OCI-LY3 (cell line): ENCODE data around the gene FGF22.

ENCODE experiments used
- H2AFZ ChIP-seq: fragments of 200-600, 300-600 bp; shearing (Covaris generic); 2 replicates; pipeline ENCODE4 v1.6.0; 2014; ENCODE audit warnings: antibody characterized with exemption, low read depth, low read length
- H3K27ac ChIP-seq: fragments of 200-600, 300-600 bp; sonication (generic); 2 replicates; pipeline ENCODE4 v1.5.1; 2014; ENCODE audit warnings: mild to moderate bottlenecking, low read length, moderate library complexity, mixed read lengths
- H3K27me3 ChIP-seq: fragments of 200-600, 300-600 bp; sonication (generic); 2 replicates; pipeline ENCODE4 v1.6.1; 2014; ENCODE audit warnings: low read depth, low read length, mixed read lengths
- H3K36me3 ChIP-seq: fragments of 200-600, 300-600 bp; sonication (generic); replicated peaks from 2 replicates; pipeline ENCODE3; 2014; ENCODE audit warnings: low read depth, low read length, mixed read lengths
- H3K4me1 ChIP-seq: fragments of 300-600, 200-600 bp; sonication (generic); 2 replicates; pipeline ENCODE4 v1.6.1; 2014; ENCODE audit warnings: low read length, mixed read lengths
- H3K4me2 ChIP-seq: fragments of 200-600, 300-600 bp; sonication (generic); 2 replicates; pipeline ENCODE4 v1.6.1; 2014; ENCODE audit warnings: low read length, mixed read lengths
- H3K4me3 ChIP-seq: fragments of 300-600, 200-600 bp; sonication (generic); 2 replicates; pipeline ENCODE4 v1.5.1; 2014; ENCODE audit warnings: antibody characterized with exemption, mild to moderate bottlenecking, low read length, moderate library complexity
- H3K79me2 ChIP-seq: fragments of 300-600, 200-600 bp; shearing (Covaris generic); 2 replicates; pipeline ENCODE4 v1.6.1; 2014; ENCODE audit warnings: mild to moderate bottlenecking, low read length, mixed read lengths
- H3K9ac ChIP-seq: fragments of 300-600, 200-600 bp; shearing (Covaris generic); 2 replicates; pipeline ENCODE4 v1.6.0; 2014; ENCODE audit warnings: mild to moderate bottlenecking, low read length, moderate library complexity
- H3K9me3 ChIP-seq: fragments of 200-600, 300-600 bp; shearing (Covaris generic); 2 replicates; pipeline ENCODE4 v1.6.1; 2014; ENCODE audit warnings: low read length, mixed read lengths; ENCODE audit not compliant: insufficient read depth
- H4K20me1 ChIP-seq: fragments of 200-600, 300-600 bp; sonication (generic); 2 replicates; pipeline ENCODE4 v1.6.1; 2016; ENCODE audit warnings: low read length, mixed read lengths; ENCODE audit not compliant: insufficient read depth
- CTCF ChIP-seq: fragments of 200-600, 300-600 bp; sonication (generic); IDR thresholded peaks from 2 replicates; pipeline ENCODE4 v1.5.1; 2014; ENCODE audit warnings: antibody characterized with exemption, low read length, low read depth
- EZH2phosphoT487 ChIP-seq: fragments of 200-600 bp; shearing (Covaris generic); IDR thresholded peaks from 2 replicates; pipeline ENCODE4 v1.6.1; 2018; ENCODE audit warnings: antibody characterized with exemption, mixed run types, low read depth

FGF22 gene

GRCh38 chr19:647566-648284 is 8.0 kb downstream of the FGF22 start:
- H3K27ac ChIP-seq: no peak overlapping the region
- H3K9ac ChIP-seq: no peak overlapping the region
- no peak overlapping the region for H3K4me2 ChIP-seq
- no peak overlapping the region for H3K4me3 ChIP-seq
- peaks cover 53% of the 10 kb centered on the region for H3K36me3 ChIP-seq
- H3K9me3 ChIP-seq: no peaks in the 10 kb centered on the region
- H4K20me1 ChIP-seq: peaks cover 21% of the 10 kb centered on the region
- H2AFZ ChIP-seq: no peak overlapping the region
- no peaks in the 10 kb centered on the region for H3K27me3 ChIP-seq
- H3K4me1 ChIP-seq: no peaks in the 10 kb centered on the region
- no peak for TF ChIP-seq EZH2phosphoT487
- TF ChIP-seq CTCF: no peak
- peaks cover 20% of the 10 kb centered on the region for H3K79me2 ChIP-seq

GRCh38 chr19:648305-648704 is 8.6 kb downstream of the FGF22 start:
- Histone ChIP-seq H4K20me1 (peaks cover 27% of the 10 kb centered on the region), H3K4me1 (no peaks in the 10 kb centered on the region), H3K27me3 (no peaks in the 10 kb centered on the region), H2AFZ (no peak overlapping the region), H3K27ac (no peak overlapping the region), H3K79me2 (peaks cover 26% of the 10 kb centered on the region), H3K4me3 (no peak overlapping the region), H3K9ac (no peak overlapping the region), H3K9me3 (no peaks in the 10 kb centered on the region), H3K36me3 (peaks cover 59% of the 10 kb centered on the region), H3K4me2 (no peak overlapping the region)
- TF ChIP-seq CTCF (no peak), EZH2phosphoT487 (no peak)

GRCh38 chr19:648904-649801 is 9.5 kb downstream of the FGF22 start:
- Histone ChIP-seq H4K20me1 (peaks cover 36% of the 10 kb centered on the region), H3K79me2 (peaks cover 35% of the 10 kb centered on the region), H3K36me3 (peaks cover 65% of the 10 kb centered on the region), H2AFZ (no peak overlapping the region), H3K27ac (no peak overlapping the region), H3K4me3 (no peak overlapping the region), H3K4me1 (no peaks in the 10 kb centered on the region), H3K4me2 (no peak overlapping the region), H3K27me3 (no peaks in the 10 kb centered on the region), H3K9me3 (no peaks in the 10 kb centered on the region), H3K9ac (no peak overlapping the region)
- TF ChIP-seq EZH2phosphoT487 (no peak), CTCF (no peak)

GRCh38 chr19:650121-650520 is 10.4 kb downstream of the FGF22 start:
- H3K4me1 ChIP-seq: no peaks in the 10 kb centered on the region
- H3K4me3 ChIP-seq: no peak overlapping the region
- H3K79me2 ChIP-seq: peaks cover 44% of the 10 kb centered on the region
- no peak overlapping the region for H3K4me2 ChIP-seq
- H3K36me3 ChIP-seq: peaks cover 59% of the 10 kb centered on the region
- TF ChIP-seq CTCF (no peak), EZH2phosphoT487 (no peak)
- H3K27me3 ChIP-seq: no peaks in the 10 kb centered on the region
- H3K27ac ChIP-seq: no peak overlapping the region
- H4K20me1 ChIP-seq: peaks cover 41% of the 10 kb centered on the region
- no peak overlapping the region for H2AFZ ChIP-seq
- H3K9me3 ChIP-seq: no peaks in the 10 kb centered on the region
- no peak overlapping the region for H3K9ac ChIP-seq
